GM19452 (cell line): Measurements from ENCODE around the gene POLG.

Experiments
- ATAC-seq: cut with Tn5 transposase; IDR thresholded peaks from one replicate; pipeline ENCODE4 v1.9.1; 2021; ENCODE audit not compliant: unreplicated experiment

Gene POLG

DNA sequence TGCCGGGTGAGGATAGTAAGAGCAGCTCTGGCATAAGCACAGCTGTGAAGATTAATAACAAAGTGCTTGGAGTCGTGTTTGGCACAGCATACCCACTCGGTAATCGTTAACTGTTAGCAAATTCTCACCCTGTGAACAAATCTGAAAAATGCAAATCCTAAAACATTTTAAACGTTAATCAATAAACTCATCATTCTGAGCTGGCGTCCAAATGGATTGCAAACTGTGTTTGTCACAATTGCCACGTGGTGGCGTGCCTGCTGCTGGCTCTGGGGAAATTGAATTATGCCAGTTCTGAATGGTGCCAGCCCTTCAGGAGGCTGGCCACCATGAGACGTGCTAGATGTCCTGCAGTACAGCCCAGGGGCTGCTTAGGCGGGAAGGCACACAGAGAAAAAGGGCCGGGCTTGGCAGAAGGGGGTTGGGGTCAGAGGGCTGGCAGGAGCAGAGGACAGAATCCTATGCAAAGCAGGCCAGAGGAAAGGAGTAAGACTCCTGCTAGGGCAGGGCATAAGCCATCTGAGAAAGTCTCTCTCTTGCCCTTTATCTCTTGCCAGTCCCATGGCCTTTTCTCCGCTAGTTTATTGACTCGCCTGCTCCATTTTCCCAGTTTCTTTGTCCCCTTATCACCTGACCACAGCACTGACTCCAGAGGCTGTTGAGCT lies 22.1 kb upstream of the POLG start:
- no peak for ATAC-seq

DNA sequence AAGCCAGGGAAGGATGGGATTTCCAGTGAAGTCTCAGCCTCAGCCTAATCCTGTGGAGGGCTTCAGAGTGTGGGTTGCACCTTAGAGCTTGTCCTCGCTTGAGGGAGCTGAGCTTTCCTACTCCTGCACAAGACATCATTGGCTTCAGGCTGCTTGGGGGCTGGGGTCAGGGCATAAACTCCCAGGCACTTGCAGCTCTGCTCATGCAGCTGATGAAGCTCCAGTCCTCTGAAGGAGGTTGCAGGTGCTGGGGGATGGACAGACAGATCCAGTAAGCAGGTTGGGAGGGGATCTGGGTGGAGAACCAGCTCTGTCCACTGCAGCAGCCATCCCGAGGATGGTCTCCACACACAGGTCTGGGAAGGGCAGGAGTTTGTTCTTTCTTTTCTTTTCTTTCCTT lies 19.4 kb upstream of the POLG start:
- no peak for ATAC-seq

DNA sequence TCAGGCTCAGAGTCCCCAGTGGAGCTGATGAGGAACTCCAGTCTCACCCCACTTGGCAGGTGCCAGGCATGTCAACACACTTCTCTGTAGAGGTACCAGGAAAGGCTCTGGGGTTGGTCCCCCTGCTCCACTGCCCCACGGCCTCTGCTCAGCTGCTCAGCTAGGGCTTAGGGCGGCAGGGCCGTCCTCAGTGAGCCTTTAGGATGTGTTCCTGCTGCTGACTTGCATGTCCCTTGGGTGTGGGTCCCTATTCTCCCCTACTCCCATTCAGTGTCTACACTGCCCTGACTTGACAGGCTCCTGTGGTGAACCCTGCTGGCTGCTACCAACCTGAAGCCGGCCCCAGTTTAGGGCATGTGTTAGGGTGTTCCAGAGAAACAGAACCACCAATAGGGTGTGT lies 17.9 kb upstream of the POLG start:
- no peak for ATAC-seq

DNA sequence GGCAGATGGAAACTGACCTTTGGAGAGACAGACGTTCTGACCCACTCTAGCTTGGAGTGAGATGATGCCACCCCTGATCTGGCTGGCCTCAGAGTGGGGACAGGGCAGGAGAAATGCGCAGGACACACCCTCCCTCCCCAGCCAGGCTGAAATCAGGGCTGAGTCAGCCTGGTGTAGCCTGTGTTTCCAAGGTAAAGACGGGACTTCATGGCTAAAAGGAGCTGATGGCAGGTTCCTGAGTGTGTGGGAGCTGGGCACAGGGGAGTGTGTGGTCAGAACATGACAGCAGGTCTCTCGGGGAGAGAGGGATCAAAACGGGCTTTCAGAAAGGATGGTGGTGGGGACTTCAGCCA lies 14.6 kb upstream of the POLG start:
- ATAC-seq, result no peak

DNA sequence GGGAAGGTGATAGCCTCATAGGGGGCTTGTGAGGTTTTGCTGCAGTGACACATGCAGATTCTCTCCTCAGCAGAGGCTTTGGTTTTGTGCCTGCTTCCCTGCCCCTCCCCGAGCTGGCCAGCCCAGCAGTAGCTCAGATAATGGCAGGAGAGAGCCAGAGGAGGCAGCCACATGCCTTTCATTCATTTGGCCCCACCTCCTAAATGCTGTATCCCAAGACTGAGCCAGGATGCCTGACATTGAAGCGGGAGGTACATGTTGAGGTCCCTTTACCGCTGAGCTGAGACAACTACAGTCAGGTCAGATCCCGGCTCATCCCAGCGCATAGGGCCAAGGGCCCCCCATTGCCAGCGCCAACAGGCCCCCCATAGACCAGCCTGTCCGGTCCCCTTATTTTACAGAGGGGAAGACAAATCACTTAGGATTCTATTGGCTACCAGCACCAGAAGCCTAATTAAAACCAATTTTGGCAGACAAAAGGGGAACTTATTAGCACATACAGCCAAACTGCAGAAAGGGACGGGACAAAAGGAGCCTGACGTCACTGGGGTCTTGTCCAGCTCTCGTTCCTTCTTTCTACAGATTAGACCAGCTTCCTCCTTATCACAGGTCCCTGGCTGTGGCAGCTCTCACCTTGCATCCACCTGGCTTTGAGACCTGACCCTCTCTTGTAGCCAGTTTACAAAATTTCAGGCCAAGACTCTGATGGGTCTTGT lies 12.1 kb upstream of the POLG start:
- no peak for ATAC-seq

DNA sequence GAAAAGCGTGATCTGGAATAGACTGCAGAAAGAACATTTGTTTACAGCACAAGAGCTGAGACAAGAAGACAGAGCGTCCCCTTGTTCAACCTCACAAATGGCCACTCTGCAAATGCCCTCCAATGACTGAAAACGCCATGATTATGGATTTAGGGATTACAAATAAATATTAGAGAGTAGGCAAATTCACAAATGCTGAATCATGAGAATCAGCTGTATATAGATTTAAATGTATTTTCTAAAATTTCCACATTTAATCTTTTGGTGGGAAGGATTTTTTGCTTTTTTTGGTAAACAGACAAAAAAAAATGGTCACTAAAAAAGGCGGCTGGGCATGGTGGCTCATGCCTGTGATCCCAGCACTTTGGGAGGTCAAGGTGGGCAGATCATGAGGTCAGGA lies 10.6 kb upstream of the POLG start:
- no peak for ATAC-seq

DNA sequence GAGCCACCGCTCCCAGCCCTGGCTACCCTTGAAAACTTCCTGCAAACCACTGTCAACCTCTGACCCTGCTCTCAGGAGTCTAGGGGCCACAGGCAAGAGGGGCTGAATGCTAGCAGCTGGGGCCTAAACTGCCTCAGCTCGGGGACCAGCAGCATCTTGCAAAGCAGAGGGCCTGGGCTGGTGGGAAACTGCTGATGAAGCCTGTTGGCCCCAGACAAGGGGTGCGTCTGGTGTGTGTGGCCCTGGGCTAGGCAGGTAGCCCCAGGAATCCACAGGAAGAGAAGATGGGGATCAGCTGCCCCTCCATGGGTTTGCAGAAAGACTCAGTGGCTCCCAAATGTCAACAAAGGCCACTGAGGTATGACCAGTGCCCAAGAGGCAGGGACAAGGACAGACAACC lies 8.2 kb upstream of the POLG start:
- ATAC-seq, result no peak

DNA sequence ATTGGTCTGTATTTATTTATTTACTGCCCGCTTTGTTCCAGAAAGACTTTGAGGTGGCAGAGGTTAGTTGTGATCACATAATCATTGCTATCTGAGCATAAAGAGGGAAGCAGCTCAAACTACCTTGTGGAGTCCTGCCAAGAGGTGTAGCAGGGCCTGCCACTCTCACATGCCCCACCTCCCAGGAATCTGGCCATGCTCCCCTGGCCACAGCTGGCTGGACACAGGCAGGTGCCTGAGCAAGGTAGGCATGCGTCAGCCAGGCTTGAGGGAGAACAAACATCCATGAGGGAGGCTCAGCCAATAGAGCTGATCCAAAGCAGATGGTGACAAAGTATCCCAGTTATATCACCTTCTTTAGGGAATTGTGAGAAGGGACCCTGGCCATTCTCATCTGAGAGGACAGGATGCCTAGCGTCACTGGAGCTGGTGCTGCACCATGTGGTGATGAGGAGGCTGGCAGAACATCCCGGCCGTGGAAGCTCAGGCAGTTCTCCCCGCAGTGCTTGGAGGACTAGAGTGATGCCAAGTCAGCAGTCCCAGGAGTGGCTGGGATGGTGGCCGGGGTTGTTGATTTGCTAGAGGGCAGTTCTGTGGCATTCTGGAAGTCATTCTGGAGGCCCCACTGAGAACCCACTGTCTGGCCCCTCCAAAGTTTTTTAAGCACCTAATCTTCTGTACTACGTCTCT lies 6.8 kb upstream of the POLG start:
- ATAC-seq, result no peak

DNA sequence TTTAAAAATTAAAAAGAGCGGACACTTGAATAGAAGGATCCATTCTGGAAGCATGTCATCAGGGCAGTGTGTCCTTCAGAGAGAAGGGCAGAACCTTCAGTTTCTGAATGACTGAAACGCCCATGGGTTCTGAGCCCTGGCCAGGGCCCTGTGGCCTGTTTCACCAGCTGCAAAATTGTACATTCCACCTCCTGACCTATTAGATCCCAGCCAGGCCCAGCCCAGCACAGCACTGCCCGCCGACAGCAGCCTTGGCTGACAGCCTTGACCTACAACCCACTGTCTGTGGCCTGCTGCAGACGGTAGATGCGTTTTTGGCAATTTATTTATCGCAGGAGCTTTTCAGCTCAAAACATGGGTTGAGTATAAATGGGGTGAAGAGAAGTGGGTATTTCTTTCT lies 5.9 kb upstream of the POLG start:
- ATAC-seq, result no peak

DNA sequence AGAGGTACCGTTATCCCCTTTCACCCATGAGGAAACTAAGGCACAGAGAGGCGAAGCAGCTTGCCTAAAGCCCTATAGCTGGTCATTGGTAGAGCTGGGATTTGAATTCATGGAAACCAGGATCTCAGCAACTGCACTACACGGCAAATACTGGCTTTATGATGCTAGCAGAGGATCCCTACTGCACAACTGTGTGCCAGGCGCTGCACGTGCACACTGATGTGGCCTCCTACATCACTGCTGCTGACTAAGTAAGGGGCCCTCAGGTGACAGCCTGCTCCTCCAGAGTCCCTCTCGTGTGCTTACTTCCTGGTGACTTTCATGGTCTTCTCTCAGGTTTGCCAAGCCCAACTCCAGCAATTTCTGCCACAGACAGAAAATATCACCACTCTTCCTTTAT lies 3.4 kb upstream of the POLG start:
- ATAC-seq, result no peak

DNA sequence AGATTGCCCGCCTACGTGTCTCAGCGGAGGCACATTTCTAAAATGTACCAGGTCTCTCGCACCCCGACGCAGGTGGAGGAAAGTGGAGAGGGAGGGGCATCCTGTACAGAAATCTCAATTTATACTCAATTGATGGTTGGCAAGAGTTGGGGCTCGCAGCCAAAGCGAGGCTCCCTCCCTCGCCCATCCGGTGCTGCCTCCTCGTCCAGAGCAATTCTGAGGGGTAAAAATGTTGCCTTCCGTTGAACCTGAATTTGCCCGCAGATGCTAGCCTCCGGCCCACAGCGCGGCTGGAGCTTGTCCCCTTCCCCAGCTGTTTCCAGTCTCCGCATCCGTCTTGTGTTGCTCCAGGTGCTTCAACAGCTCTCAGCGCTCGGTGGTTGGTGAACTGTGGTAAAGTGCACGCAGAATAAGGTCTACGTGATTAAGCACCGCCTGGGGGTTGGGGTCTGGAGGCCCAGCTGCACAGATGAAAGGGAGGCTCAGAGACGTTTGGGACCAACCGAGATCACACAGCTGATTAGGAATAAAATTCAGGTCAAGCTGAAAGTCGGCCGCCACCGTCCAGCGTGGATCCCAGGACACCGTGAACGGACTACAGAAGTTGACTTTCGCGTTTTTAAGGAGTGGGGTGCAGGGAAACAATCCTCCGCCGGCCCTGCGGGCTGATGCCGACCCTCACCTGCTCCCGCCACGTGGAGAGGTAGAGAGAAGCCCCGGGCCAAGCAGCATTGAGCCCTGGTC lies 846 bp upstream of the POLG start:
- no peak for ATAC-seq

DNA sequence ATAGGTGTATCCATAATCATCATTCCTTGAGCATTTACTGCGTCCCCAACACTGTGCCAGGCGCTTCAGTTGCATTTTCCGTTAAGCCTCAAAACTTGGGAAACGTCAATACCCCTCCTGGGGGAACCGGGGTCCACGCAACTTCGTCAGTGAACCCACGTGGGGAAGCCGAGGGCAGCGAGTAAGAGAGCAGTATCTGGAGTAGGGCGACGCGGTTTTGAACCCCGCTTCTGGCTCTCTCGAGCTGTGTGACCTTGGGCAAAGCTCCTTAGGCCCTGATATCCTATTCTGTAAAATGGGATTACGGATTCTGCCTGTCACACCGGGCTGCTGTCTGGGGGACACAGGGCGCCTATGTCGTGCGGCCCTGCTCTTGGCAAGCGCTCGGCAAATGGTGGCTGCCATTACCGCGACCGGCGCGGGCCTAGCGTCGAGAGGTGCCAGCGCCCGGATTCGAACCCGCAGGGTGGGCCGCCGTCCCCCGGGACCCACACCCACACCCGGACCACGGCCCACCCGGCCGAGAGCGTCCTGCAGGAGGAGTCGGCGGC lies 590 bp downstream of the POLG start:
- ATAC-seq, result no peak

DNA sequence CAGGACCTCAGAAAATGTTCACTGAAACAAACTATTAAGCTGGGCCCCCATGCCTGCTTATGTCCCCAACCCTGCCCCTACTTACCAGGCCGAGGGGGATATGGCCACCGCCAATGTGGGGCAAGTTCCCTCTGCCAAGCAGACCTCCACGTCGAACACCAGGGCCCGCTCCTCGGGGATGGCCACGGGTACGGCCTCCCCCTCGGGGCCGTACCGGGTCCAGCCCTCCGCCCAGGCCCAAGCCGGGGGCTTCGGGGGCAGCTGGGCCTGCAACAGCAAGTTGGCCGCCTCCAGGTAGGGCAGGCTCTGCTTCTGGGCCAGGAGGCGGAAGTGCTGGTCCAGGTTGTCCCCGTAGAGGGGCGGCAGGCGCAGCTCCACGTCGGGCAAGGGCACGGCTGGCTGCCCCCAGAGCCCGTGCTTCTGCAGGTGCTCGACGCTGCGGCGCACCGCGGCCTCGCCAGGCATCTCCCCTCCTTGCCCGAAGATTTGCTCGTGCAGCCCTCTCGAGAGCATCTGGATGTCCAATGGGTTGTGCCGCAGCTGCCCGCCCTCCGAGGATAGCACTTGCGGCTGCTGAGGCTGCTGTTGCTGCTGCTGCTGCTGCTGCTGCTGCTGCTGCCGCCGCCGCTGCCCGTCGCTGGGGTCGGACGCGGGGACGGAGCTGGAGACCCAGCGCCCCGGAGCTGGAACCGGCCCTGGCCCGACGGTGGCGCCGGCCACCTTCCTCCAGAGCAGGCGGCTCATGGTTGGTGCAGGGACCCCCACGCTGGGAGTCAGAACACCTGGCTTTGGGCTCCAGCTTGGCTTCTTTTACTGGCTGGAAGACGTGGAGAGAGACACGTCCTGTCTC lies 1.4 kb downstream of the POLG start:
- no peak for ATAC-seq

DNA sequence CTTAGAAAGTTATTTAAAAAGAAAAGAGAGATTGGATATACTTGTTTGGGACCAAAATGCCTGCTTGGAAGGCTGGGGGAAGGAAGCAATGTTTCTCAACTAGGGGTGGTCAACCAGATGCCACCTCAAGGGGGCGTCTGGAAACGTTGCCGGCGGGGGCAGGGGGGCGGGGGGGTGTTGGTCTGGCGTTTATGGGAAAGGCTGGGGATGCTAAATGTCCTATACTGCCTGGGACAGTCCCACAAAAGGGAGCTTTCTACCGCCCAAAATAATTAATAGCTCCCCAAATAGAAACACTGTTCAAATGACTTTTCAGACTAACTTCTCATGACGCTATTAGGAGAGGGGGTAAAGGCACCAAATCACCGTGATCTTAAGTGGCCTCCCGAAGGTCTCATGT lies 2.2 kb downstream of the POLG start:
- ATAC-seq, result no peak

DNA sequence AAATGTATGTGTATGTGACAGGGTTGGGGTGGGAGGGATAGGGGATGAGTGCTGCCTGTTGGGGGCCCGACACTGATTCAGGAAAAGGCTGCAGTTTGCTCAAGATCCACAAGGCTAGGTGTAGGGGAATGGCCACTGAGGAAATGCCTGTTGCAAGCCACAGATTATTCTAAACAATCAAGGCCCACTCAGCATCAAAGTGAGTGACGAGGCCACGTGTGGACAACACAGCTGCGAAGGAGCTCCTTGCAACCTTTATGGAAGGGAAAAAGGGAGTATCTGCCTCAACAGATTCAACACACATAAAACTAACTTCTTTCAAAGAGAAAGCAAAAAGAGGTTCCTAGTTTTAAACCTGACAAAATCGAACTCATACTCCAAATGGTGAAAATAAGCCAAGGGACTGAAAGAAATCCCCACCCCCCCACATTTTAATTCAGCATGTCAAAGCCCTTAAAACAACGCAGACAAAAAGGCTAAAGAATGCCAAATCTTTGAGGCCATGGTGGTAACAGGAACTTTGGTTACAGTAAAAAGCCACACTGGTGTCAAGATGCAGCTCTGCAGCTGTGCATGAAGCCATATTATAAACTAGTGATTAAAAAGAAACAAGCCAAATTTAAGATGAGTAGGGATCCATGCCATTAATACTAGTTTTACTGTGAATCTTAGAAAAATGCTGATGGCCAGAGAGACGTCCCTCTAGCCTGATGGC lies 3.6 kb downstream of the POLG start:
- no peak for ATAC-seq

DNA sequence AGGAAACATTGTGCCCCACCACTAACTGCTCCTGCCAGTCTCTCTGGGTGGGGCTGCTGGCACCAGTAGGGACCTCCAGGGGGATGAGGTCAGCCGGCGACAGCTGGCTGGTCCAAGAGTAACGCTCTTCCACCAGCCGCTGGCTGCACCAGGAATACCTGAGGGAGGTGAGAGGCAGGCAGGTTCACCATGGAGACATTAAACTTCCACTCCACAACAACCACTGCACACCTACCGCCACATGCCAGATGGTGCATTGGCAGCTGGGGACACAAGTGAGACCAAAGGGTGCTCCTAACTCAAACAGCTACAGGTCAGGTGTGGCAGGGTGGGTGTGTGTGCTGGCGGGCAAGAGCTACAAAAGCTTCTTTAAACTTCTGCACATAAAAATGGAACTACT lies 4.5 kb downstream of the POLG start:
- no peak for ATAC-seq

DNA sequence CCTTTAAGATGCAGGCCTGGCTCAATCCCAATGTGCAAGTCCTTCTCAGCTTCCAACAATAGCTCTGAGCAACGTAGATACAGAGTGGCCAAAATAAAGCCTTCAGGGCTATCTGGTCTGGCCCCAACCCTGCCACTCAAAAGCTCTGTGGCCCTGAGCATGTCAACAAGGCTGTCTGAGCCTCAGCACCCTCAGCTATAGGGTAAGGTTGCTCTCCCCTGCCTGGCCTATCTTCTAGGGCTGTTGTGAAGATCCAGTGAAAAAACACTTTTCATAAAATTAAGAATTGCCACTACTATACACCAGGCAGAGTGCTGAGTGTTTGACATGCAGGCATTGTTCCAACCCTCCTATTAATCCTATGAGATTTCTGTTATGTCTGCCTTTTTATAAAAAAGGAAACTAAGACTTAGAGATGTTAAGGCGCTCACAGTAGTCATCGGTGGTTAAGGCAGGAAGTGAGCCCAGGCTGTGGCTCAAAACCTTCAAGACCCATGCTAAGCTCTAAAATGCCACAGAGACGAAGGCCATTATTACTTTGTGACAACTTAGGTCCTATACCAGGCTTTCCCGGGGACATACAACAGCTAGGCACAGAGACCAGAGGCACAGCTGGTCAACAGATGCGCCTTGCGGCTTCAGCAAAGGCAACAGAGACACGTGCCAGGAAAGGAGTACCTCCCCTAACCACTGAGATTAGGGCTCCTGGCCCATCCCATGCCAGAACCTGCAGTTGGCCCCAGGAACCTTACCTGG lies 5.1 kb downstream of the POLG start:
- no peak for ATAC-seq

DNA sequence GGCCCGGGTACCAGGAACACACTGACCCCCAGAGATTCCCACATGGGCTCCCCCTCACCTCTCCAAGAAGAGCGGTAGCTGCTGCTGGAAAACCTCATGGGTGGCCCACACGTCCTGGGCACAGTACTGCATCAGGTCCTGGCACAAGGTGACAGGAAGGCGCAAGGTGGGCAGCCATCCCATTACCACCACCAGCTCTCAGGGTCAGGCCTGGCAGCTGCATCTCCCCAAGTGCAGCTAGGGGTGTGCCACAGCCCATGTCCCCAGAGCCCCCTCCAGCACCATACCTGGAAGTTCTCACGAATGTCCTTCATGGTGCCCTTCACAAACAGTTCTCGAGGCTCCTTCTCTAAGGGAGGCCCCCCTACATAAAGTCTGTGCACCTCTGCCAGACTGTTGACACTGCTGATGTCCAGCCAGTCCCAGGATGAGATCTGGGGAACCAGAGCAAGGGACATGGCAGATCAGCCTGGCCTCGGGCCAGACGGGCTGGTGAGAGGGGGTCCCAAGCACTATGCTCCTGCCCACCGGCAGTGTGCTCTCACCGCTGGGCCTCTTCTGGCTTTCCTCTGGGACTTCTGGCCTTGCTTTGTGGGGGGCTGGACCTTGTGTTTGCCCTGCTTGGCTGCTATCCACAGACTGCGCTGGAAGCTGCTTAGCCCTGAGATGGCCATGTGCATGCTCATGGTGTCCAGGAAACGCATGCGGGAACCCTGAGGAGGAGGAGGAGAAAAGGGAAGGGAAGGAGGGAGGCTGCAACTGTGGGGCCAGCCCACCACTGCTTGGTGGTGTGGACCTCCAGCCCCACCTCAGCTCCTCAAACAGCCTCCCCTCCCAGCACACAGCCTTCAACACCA lies 6.0 kb downstream of the POLG start:
- ATAC-seq, result no peak
